Ovary (tissue), 3 donors: Measurements from ENCODE around the gene BMPR2.

ENCODE experiments used
- EP300 ChIP-seq: sonication (generic); formaldehyde crosslinking; IDR thresholded peaks from one replicate; pipeline ENCODE4 v1.6.1; 2017; ENCODE audit warnings: antibody characterized with exemption
- TF ChIP-seq, protein P1 (sequence below), 3 donors: fragments of 450-650 bp in 2 of 3; fragments of 200-600 bp in 1 of 3; IDR thresholded peaks; one replicate each; pipeline versions ENCODE4 v1.5.1 to v1.8.0; 2016 to 2022; ENCODE audit warnings: antibody characterized with exemption in 3 of 3, mild to moderate bottlenecking in 1 of 3
- donor health status: DM: no; HTN: no; CAD: no.

DNA sequence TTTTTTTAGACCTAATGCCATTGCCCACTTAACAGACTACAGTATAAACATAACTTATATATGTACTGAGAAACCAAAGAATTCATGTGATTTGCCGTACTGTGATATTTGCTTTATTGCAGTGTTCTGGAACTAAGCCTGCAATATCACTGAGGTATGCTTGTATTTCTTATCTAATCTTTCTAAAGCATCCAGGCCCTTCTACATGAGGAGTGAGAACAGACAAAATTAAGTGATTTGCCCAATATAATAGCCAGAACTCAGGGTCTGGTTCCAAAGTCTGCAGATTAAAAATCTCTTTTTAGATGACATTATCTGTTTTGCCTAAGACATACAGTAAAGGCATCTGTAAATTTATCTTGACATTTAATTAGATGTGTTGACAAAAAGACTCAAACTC is 41.9 kb downstream of the BMPR2 start:
- TF ChIP-seq, protein P1, sequence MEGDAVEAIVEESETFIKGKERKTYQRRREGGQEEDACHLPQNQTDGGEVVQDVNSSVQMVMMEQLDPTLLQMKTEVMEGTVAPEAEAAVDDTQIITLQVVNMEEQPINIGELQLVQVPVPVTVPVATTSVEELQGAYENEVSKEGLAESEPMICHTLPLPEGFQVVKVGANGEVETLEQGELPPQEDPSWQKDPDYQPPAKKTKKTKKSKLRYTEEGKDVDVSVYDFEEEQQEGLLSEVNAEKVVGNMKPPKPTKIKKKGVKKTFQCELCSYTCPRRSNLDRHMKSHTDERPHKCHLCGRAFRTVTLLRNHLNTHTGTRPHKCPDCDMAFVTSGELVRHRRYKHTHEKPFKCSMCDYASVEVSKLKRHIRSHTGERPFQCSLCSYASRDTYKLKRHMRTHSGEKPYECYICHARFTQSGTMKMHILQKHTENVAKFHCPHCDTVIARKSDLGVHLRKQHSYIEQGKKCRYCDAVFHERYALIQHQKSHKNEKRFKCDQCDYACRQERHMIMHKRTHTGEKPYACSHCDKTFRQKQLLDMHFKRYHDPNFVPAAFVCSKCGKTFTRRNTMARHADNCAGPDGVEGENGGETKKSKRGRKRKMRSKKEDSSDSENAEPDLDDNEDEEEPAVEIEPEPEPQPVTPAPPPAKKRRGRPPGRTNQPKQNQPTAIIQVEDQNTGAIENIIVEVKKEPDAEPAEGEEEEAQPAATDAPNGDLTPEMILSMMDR (IDR thresholded peaks at IDR 0.05): no peak
- TF ChIP-seq EP300: no peak
